GM18526 (cell line): ENCODE results near the gene GDAP1L1.

ENCODE experiments used
- POLR2A ChIP-seq: IDR thresholded peaks from 3 replicates; pipeline ENCODE4 v1.6.1; 2011; ENCODE audit not compliant: insufficient read length; ENCODE audit errors: extremely low read depth

Gene GDAP1L1

DNA sequence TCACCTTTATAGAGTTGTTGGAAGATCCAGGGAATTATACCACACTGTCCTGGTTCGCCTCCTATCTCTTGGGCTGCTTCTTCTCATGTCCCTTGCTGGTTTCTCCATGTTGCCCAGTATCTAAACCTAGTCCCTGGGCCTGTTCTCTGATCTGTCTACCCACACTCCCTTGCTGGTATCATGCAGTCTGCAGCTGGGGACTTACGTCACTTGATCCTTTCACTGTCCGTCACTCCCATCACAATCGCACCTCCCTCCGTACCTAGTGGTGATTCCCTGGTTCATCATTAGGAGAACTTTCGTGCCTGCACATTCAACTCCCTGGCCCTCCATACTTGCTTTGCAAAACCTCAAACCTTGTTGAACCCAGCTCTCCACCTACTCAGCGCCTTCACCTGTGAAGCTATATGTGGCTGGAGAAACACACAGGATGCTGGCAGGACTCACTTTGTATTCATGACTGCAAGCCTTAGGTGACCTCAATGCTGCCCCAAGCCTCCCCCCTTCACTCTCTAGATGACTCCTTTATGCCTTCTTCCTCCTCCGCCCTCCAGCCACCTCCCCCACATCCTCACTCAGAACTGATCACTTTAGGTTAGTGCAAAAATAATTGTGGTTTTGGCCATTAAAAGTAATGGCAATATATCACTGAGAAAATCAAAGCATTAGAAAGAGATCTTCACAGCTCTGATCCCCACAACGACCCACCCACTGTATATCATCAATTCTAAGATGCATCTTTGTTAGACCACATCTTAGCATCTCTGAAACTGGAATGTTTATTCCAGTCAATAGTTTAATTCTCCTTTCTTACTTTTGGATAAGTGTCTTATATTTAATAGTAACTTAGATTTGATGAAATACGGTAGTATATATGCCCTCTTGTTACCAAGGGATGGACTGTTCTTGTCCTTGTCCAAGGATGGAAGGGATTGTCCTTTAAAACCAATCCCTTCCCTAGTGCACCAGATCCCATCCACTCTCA is 26.4 kb downstream of the GDAP1L1 start:
- no peak for TF ChIP-seq POLR2A

GRCh38 chr20:44274303-44275017 is 27.4 kb downstream of the GDAP1L1 start:
- TF ChIP-seq POLR2A: no peak

DNA sequence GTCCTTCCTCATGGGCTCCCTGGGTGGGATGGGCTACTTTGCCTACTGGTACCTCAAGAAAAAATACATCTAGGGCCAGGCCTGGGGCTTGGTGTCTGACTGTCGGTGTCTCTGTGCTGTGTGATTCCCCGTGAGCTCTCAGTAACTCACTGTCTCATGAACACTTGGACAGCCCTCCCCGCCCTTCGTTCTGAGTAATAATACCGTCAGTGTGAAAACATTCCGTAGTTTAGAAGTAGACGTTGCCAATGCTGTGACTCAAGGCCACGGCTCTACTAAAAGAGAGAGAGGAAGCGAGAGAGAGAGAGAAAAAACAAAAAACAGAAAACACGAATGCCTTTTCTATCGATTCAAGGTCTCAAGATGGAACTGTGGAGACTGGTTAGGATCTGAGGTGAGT is 32.1 kb downstream of the GDAP1L1 start:
- no peak for TF ChIP-seq POLR2A

GRCh38 chr20:44280387-44280786 is 33.3 kb downstream of the GDAP1L1 start:
- no peak for TF ChIP-seq POLR2A

DNA sequence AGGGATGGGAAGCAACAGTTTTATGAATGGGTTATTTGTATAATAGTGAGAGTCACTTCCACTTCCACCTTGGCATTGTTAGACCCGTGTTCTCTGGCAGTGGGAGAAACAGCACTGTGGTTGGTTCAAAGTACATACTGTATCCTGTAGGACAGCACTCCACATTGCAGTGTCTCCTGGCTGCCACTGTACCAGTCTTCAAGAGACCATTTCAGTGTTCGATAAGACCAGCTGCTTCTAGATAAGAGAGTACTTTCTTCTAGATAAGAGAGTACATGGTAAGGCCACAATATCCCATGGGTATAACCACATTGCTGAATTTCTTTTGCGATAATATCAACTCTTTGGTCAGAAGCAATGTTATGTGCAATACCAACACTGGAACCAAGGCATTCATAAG is 35.1 kb downstream of the GDAP1L1 start:
- TF ChIP-seq POLR2A: no peak

- TF ChIP-seq POLR2A: no peak
Measured at GRCh38 chr20:44284032-44284431, 36.9 kb downstream of the GDAP1L1 start.

DNA sequence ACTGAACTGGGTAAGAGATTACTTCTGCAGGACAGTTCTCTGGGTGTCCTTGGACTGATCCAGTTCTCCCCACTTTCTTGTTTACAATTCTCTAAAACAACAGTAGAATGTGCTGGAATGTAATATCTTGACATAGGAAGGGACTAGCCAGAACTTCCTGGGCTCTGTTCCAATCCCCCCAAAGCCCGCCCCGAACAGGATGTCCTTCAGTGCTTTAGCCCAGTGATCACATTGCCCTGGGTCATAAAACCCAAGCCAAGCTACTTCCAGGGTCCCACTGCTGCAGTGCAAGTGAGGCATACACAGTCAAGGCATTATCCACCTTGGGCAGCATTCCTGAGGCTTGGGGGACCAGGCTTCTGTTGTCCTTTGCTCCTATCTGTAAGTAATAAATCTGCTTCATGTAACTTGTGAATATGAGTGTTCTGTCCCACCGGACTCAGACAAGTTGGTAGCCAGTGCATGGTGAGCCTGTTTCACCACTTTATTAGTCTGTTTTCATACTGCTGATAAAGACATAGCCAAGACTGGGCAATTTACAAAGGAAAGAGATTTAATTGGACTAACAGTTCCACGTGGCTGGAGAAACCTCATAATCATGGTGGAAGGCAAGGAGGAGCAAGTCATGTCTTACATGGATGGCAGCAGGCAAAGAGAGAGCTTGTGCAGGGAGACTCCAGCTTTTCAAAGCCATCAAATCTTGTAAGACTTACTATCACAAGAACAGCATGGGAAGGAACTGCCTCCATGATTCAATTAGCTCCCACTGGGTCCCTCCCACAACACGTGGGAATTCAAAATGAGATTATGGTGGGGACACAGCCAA is 40.4 kb downstream of the GDAP1L1 start:
- no peak for TF ChIP-seq POLR2A

DNA sequence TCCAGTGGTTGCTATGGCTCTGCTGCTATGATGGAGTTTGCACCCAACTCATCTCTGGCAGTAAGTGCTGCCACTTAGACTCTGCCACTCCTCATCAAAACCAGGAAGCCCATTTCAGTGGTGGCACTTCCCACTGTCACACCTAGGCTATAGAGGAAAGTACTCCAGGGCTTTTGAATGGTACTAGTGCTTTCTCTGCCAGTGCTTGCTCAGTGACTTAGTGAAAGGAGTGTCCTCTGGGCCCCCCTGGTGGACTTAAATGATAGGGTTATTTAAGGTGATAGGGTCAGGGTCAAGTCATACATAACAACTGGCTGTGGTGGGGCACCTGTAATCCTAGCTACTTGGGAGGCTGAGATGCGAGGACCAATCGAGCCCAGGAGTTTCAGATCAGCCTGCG is 41.1 kb downstream of the GDAP1L1 start:
- no peak for TF ChIP-seq POLR2A

- TF ChIP-seq POLR2A: no peak
Measured at GRCh38 chr20:44291754-44292153, 44.6 kb downstream of the GDAP1L1 start.

- TF ChIP-seq POLR2A: no peak
Measured at GRCh38 chr20:44296011-44296410, 48.9 kb downstream of the GDAP1L1 start.

GRCh38 chr20:44297721-44298120 is 50.6 kb downstream of the GDAP1L1 start:
- no peak for TF ChIP-seq POLR2A

GRCh38 chr20:44301285-44301684 is 54.2 kb downstream of the GDAP1L1 start:
- TF ChIP-seq POLR2A: no peak

- no peak for TF ChIP-seq POLR2A
Measured at GRCh38 chr20:44302026-44302669, 55.0 kb downstream of the GDAP1L1 start.

DNA sequence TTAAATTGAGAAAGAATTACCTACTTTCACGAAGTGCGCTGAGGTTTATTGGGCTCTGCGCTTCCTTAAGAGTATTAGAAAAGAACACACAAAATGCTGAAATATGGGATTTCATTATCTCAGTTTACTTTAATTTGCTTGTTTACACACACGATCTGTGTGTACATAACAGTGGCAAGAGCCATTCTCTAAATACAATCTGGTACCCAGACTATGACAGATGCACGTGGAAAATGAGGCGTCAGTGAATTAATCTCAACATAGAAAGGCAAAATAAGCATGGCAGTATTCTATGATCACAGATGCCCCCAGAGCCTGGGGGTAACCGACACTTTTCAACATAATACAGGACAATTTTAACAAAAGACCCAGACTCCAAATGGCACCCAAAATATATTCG is 55.6 kb downstream of the GDAP1L1 start:
- TF ChIP-seq POLR2A: no peak

DNA sequence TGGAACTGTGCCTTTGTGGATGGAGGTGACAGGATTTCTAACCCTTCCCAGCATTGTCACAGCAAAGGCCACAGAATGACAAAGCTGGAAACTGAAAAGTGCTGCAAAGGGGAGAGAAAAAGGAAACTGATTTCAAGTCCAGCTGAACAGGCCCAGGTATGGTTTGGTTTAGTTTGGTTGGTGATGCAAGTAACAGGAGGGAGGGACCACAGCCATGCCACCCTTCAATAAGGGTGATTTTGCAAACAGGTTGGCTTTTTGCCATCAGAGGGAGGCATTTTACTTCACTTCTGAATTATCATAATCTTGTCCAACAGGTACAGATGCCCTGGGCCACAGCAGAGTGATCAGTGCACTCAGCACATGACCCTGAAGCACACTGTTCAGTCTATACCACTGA is 57.3 kb downstream of the GDAP1L1 start:
- no peak for TF ChIP-seq POLR2A

- TF ChIP-seq POLR2A: no peak
Measured at GRCh38 chr20:44306927-44307326, 59.8 kb downstream of the GDAP1L1 start.
